SJCRH30 (cell line): ENCODE measurements around the gene RPL13A. TPM values are rescaled to one million over a fixed set of nuclear protein-coding genes. Genes with fewer than 3 reads are reported as not detected.

Experiments
- DNase-seq, 2 experiments: peaks; one replicate each; pipeline ENCODE4 v3.0.0-alpha.2; 2015 to 2020
- H3K27ac ChIP-seq: fragments of 250-450 bp; sonication (Bioruptor Pico); 2 replicates; pipeline ENCODE4 v1.5.1; 2020; ENCODE audit warnings: mild to moderate bottlenecking, moderate library complexity
- H3K27me3 ChIP-seq: fragments of 250-450 bp; sonication (Bioruptor Pico); 2 replicates; pipeline ENCODE4 v1.5.1; 2020; ENCODE audit warnings: mild to moderate bottlenecking, moderate library complexity
- H3K36me3 ChIP-seq: fragments of 250-450 bp; sonication (Bioruptor Pico); 2 replicates; pipeline ENCODE4 v1.5.1; 2020; ENCODE audit warnings: mild to moderate bottlenecking, moderate library complexity
- H3K4me1 ChIP-seq: fragments of 250-450 bp; sonication (Bioruptor Pico); 2 replicates; pipeline ENCODE4 v1.5.1; 2020; ENCODE audit warnings: mild to moderate bottlenecking, moderate library complexity
- H3K4me3 ChIP-seq: fragments of 250-450 bp; sonication (Bioruptor Pico); 2 replicates; pipeline ENCODE4 v1.5.1; 2020; ENCODE audit warnings: mild to moderate bottlenecking, moderate library complexity
- H3K9me3 ChIP-seq: fragments of 250-450 bp; sonication (Bioruptor Pico); replicated peaks from 2 replicates; pipeline ENCODE4 v1.5.1; 2020; ENCODE audit warnings: mild to moderate bottlenecking, moderate library complexity
- total RNA-seq: library from RNA; depleted of rRNA; stranded (reverse); fragments of >200 nt; shearing (Covaris generic); gene quantifications from 2 replicates; pipeline ENCODE4 v1.2.3, GENCODE V29; 2014; rRNA removed

RPL13A gene
- total RNA-seq, 1 experiment from 2014 or later: 3,376 TPM

DNA sequence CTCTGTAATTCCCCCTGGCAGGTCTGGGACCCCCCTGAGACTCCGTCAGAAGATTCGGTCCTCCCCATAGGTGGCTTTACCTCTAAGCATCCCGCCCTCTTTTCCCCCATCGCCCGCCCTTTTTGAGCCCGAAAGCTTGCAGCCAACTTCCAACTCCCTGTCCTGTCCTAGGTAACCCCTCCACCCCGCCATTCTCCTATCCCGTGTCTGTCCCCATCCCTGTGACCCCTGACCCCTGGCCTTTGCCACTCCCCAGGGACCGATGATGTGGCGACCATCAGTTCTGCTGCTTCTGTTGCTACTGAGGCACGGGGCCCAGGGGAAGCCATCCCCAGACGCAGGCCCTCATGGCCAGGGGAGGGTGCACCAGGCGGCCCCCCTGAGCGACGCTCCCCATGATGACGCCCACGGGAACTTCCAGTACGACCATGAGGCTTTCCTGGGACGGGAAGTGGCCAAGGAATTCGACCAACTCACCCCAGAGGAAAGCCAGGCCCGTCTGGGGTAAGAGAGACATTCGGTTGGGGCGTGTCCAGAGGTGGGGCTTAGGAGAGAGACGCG is 40.9 kb downstream of the RPL13A start:
- Histone ChIP-seq H3K4me3 (no peak overlapping the region), H3K9me3 (no peaks in the 10 kb centered on the region), H3K27me3 (no peaks in the 10 kb centered on the region), H3K36me3 (peaks cover 7% of the 10 kb centered on the region; the same call in 1 of the 2 replicates), H3K27ac (no peak overlapping the region), H3K4me1 (no peaks in the 10 kb centered on the region)
- DNase-seq: no peak

DNA sequence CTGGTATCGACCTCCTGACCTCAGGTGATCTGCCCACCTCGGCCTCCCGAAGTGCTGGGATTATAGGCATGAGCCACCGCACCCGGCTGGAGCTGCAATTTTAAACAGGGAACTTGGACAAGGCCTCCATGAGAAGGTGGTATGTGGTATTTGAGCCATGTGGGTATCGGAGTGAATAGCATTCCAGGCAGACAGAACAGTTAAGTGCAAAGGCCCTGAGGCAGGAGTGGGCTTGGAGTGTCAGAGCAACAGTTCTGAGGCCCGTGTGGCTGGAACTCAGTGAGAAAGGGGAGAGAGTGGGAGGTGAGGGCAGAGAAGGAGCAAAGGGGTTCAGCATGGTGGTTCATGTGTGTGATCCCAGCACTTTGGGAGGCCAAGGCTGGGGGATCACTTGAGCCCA is 43.3 kb downstream of the RPL13A start:
- Histone ChIP-seq H3K27me3 (no peaks in the 10 kb centered on the region), H3K4me1 (no peaks in the 10 kb centered on the region), H3K4me3 (no peak overlapping the region), H3K36me3 (peaks cover 7% of the 10 kb centered on the region; the same call in 1 of the 2 replicates), H3K27ac (no peak overlapping the region), H3K9me3 (no peaks in the 10 kb centered on the region)
- no peak for DNase-seq

DNA sequence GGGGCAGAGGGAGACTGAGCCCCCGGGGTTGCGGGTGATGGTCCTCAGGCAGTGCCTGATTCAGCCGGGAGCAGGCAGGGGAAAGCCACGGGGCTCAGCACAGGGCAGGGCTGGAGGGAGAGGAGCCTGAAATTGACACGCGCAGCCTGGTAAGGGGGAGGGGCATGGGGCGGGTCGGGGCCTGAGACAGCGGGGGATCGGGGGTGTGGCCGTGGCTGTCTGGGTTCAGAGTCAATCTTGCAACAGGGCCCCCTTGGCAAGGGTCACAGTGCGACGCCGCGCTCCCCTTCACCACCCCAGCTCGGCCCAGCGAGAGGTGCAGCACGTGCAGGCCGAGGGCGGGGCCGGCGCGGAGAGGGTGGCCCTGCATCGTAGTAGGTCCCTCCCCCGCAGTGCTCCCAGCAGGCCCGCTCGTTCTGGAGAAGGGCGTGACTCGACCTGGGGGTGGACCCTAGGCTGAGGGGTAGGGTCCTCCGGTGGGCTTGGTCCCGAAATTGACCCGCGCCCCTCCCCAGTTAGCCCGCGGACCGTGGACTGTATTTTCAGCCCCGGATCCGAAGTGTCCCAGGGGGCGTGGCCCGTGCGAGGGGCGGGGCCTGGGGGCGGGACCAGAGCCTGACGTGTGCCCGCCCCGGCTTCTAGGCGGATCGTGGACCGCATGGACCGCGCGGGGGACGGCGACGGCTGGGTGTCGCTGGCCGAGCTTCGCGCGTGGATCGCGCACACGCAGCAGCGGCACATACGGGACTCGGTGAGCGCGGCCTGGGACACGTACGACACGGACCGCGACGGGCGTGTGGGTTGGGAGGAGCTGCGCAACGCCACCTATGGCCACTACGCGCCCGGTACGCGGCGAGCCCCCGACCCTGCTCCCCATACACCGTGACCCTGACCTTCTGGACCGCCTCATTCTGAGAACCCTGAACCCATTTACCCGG is 46.4 kb downstream of the RPL13A start:
- Histone ChIP-seq H3K9me3 (no peaks in the 10 kb centered on the region), H3K27me3 (no peaks in the 10 kb centered on the region), H3K27ac (no peak overlapping the region), H3K4me3 (no peak overlapping the region), H3K4me1 (no peaks in the 10 kb centered on the region), H3K36me3 (peaks cover 5% of the 10 kb centered on the region; the same call in 1 of the 2 replicates)
- DNase-seq: no peak

DNA sequence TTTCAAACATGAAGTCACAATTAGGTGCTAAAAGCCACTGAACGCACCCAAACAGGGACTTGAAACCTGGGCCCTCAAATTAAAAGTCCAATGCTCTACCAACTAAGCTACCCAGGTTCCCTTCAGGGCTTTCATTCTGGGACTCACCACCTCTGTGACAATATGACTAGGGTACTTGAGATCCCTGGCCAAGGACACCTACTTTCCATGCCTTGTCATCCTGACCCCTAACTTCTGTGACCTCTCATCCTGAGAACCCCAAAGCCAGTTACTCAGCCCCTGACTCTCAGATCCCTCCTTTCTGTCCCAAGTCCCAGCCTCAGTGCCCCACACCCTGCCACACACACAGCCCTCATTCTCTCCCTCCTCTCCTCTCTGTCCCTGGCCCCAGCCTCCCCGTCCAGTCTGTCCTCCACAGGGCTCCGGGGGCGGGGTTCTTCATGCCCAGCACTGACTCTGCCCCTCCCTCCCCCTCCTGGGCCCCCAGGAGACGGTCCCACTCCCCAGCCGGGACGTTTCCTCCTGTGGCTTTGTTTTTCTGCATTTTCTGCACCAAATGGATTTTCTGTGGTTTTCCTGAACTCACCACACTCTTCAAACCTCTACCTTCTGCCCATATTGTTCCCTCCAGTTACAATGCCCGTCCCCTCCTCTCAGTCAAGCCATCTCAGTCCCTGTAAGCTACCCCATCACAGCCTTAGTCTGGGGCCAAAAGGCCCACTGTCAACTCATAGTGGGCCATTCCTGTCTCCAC is 47.4 kb downstream of the RPL13A start:
- H3K36me3 ChIP-seq: peaks cover 8% of the 10 kb centered on the region; the same call in 1 of the 2 replicates
- no peak for DNase-seq
- no peak overlapping the region for H3K4me3 ChIP-seq
- no peaks in the 10 kb centered on the region for H3K27me3 ChIP-seq
- H3K4me1 ChIP-seq: no peaks in the 10 kb centered on the region
- H3K27ac ChIP-seq: no peak overlapping the region
- no peaks in the 10 kb centered on the region for H3K9me3 ChIP-seq

DNA sequence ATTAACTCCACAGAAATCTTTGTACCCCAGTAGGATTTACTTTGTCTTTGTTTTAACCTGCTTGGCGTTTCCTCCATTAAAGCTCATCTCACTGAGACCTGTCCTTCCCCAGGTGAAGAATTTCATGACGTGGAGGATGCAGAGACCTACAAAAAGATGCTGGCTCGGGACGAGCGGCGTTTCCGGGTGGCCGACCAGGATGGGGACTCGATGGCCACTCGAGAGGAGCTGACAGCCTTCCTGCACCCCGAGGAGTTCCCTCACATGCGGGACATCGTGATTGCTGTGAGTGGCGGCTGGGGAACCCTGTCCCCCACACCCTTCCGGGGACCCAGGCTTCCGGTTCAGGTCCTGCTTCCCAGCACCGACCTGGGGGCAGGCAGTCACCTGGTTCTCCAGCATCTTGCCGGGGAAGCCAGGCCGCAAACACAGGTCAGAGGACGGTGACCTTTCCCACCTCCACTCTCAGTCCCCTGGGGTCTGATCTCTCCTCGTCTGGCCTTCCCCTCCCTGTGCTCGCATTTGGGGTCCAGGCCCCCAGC is 49.6 kb downstream of the RPL13A start:
- Histone ChIP-seq H3K9me3 (no peaks in the 10 kb centered on the region), H3K27ac (no peak overlapping the region), H3K4me3 (no peak overlapping the region), H3K36me3 (peaks cover 8% of the 10 kb centered on the region; the same call in 1 of the 2 replicates), H3K4me1 (no peaks in the 10 kb centered on the region), H3K27me3 (no peaks in the 10 kb centered on the region)
- DNase-seq: no peak

DNA sequence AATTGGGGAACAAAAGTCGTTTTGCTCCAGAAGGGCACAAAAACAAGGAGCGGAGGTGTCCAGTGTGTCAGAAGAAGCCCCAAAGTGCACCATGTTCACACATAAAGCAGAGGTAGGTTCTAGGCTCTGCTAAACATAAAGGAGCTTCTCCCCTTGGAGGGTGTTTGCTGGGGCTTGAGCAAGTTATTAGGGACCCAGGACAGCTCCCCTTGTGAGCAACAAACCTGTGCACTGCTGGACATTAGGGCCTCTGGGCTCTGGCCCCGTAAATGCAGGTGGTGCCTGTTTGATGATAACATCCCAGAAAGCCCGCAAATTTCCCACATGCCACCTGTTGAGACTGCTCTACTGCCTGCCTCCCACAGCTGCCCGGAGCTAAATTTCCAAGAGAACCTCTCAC is 51.2 kb downstream of the RPL13A start:
- H3K4me1 ChIP-seq: no peaks in the 10 kb centered on the region
- H3K27me3 ChIP-seq: no peaks in the 10 kb centered on the region
- H3K9me3 ChIP-seq: no peaks in the 10 kb centered on the region
- H3K27ac ChIP-seq: no peak overlapping the region
- 0 out of 2 replicates have a peak, but pooled peaks cover 3% of the 10 kb centered on the region for H3K36me3 ChIP-seq
- no peak for DNase-seq
- no peak overlapping the region for H3K4me3 ChIP-seq

DNA sequence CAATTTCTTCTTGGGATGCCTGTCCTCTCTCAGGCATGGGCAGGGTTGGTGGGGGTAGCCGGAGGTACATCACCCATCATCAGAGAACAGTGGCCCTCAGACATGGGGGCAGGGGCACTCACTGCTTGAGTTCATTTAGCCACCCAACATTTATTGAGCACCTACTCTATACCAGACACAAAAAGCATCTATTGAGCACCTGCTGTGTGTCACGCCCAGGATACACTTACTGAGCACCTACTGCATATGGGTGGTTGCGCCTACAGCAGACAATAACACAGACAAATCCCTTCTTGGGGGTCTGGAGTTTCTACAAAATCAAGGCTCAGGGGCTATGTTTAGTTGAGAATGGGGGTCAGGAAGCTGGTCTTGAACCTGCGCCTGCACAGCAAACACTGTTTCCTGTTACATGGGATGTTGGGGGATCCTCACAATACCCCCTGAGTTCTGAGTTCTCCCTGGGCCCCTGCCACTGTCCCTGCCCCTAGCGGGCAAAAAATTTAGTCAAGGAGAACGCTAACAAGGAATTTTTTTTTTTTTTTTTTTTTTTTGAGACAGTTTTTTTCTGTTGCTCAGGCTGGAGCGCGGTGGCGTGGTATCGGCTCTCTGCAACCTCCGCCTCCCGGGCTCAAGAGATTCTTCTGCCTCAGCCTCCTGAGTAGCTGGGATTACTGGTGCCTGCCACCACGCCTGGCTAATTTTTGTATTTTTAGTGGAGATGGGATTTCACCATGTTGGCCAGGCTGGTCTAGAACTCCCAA is 52.0 kb downstream of the RPL13A start:
- Histone ChIP-seq H3K36me3 (0 out of 2 replicates have a peak, but pooled peaks cover 3% of the 10 kb centered on the region), H3K27me3 (no peaks in the 10 kb centered on the region), H3K27ac (no peak overlapping the region), H3K4me3 (no peak overlapping the region), H3K4me1 (no peaks in the 10 kb centered on the region), H3K9me3 (no peaks in the 10 kb centered on the region)
- no peak for DNase-seq

Other genes with a start within 250 kb of the RPL13A start
- gene SLC6A16, start 162.4 kb upstream of the RPL13A start, total RNA-seq: 0.33 and 0.40 TPM in 2 replicates
- not detected in 2 replicates for gene CD37, start 152.2 kb upstream of the RPL13A start, total RNA-seq
- gene TEAD2, start 125.2 kb upstream of the RPL13A start, total RNA-seq: 72.1 and 72.3 TPM in 2 replicates
- 0.13 and 0.24 TPM in 2 replicates for gene DKKL1, start 123.7 kb upstream of the RPL13A start, total RNA-seq
- not detected in 2 replicates for gene KASH5, start 99.4 kb upstream of the RPL13A start, total RNA-seq
- gene PTH2, start 64.2 kb upstream of the RPL13A start, total RNA-seq: not detected in 2 replicates
- gene GFY, start 62.2 kb upstream of the RPL13A start, total RNA-seq: not detected in 2 replicates
- 0.18 TPM in 1 of 2 replicates, not detected in the other for gene SLC17A7, start 46.1 kb upstream of the RPL13A start, total RNA-seq
- gene PIH1D1, start 35.8 kb upstream of the RPL13A start, total RNA-seq: 68.4 and 83.4 TPM in 2 replicates
- 11.0 and 12.3 TPM in 2 replicates for gene ALDH16A1, start 34.4 kb upstream of the RPL13A start, total RNA-seq
- gene FLT3LG, start 13.4 kb upstream of the RPL13A start, total RNA-seq: 0.61 and 1.0 TPM in 2 replicates
- 2,852 and 3,079 TPM in 2 replicates for gene RPS11, start 8.8 kb downstream of the RPL13A start, total RNA-seq
- 25.0 and 26.6 TPM in 2 replicates for gene FCGRT, start 25.1 kb downstream of the RPL13A start, total RNA-seq
- 2.8 and 3.4 TPM in 2 replicates for gene RCN3, start 40.4 kb downstream of the RPL13A start, total RNA-seq
- 54.2 and 66.5 TPM in 2 replicates for gene NOSIP, start 92.9 kb downstream of the RPL13A start, total RNA-seq
- gene PRRG2, start 93.7 kb downstream of the RPL13A start, total RNA-seq: 0.51 and 0.58 TPM in 2 replicates
- 6.1 and 6.3 TPM in 2 replicates for gene PRR12, start 103.6 kb downstream of the RPL13A start, total RNA-seq
- 7.5 and 7.6 TPM in 2 replicates for gene RRAS, start 152.5 kb downstream of the RPL13A start, total RNA-seq
- 15.9 and 16.3 TPM in 2 replicates for gene SCAF1, start 154.6 kb downstream of the RPL13A start, total RNA-seq
- gene IRF3, start 178.2 kb downstream of the RPL13A start, total RNA-seq: 35.1 and 38.6 TPM in 2 replicates
- gene BCL2L12, start 178.3 kb downstream of the RPL13A start, total RNA-seq: 45.2 and 61.7 TPM in 2 replicates
- gene PRMT1, start 189.7 kb downstream of the RPL13A start, total RNA-seq: 385 and 390 TPM in 2 replicates
- gene ADM5, start 202.0 kb downstream of the RPL13A start, total RNA-seq: 5.5 and 7.7 TPM in 2 replicates
- gene CPT1C, start 203.5 kb downstream of the RPL13A start, total RNA-seq: 15.2 and 20.4 TPM in 2 replicates